Panc1 (cell line): Measurements from ENCODE around the gene EIF3L.

Experiments
- CTCF ChIP-seq: fragments of 450-650 bp; IDR thresholded peaks from 2 replicates; pipeline ENCODE4 v1.5.1; 2017; ENCODE audit warnings: mild to moderate bottlenecking
- POLR2AphosphoS5 ChIP-seq: IDR thresholded peaks from 2 replicates; pipeline ENCODE4 v1.6.1; 2012; ENCODE audit warnings: mild to moderate bottlenecking, low read depth, low read length, moderate library complexity
- REST ChIP-seq, 2 experiments: IDR thresholded peaks; 2 replicates each; pipeline ENCODE4 v1.6.1; 2011 to 2012; ENCODE audit warnings: low read depth in 2 of 2, control low read depth in 1 of 2, low read length in 1 of 2, mild to moderate bottlenecking in 1 of 2, moderate library complexity in 1 of 2; ENCODE audit not compliant: insufficient read depth in 1 of 2
- TCF7L2 ChIP-seq: IDR thresholded peaks from 2 replicates; pipeline ENCODE4 v1.6.1; 2011; ENCODE audit warnings: mild to moderate bottlenecking, low read depth, low read length, inconsistent platforms

- TF ChIP-seq CTCF: no peak
- no peak for TF ChIP-seq REST (IDR thresholded peaks at IDR 0.05; ENCODE audit: insufficient read depth in 1 of 2, low read depth in 2 of 2, low read length in 1 of 2)
- no peak for TF ChIP-seq POLR2AphosphoS5
- no peak for TF ChIP-seq TCF7L2
Measured at GRCh38 chr22:37805810-37806277, 43.4 kb upstream of the EIF3L start.
